GM21367 (cell line): ENCODE results near the gene PDE4D.

Experiments used
- ATAC-seq: cut with Tn5 transposase; IDR thresholded peaks from one replicate; pipeline ENCODE4 v1.9.1; 2021; ENCODE audit not compliant: unreplicated experiment

PDE4D gene

DNA sequence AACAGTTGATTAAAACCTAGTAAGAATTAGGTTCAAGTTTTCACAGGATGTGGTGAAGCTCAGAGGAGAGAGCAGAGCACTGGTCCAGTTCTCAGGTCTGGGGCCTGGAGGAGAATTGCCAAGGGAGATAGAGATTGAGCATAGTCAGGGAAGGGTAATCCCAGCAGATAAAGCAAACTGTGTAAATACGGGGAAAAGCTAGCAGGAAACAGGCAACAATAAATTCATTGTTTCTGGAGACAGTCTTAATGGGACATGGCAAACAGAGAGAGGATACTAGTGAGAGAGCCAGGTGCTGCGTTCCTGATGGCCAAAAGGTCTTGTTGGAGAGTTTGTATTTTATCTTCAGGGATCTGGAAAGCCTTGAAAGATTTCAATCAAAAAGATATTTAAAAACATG lies 333.0 kb downstream of the PDE4D start:
- no peak for ATAC-seq

DNA sequence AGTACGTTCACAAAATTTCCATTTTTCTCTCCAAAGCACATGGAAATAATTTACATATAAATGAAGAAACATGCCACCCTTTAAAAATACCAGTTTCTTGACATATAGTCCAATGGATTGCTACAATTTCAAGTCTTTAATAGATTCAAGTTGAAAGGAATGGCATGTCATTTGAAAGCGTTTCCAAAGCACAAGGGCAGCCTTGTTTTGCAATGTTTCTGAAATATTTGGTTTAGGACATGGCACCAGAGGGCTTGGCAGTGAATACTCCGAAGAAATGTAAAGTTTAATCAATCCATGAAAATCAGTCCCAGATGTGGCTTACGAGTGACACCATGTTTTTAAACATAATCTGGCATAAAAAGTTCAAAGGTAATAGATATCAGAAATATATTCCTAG lies 333.7 kb downstream of the PDE4D start:
- ATAC-seq = no peak

DNA sequence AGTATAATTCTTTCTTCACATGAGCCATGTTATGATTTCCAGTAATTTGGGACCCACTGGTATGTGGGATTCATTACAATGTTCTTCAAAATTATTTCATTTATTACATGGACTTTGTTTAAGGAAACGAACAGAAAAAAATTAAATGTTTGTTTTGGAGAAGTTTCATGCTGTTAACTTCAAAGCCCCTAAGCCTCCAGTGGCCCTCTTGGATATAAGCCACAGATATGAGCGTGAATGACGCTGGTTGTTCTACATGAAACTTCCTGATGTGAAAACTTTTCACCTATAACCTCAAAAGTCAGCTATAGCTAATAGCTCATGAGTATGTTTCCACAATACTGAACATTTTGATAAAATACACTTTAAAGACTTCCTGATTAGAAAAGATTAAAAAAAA lies 334.2 kb downstream of the PDE4D start:
- no peak for ATAC-seq

DNA sequence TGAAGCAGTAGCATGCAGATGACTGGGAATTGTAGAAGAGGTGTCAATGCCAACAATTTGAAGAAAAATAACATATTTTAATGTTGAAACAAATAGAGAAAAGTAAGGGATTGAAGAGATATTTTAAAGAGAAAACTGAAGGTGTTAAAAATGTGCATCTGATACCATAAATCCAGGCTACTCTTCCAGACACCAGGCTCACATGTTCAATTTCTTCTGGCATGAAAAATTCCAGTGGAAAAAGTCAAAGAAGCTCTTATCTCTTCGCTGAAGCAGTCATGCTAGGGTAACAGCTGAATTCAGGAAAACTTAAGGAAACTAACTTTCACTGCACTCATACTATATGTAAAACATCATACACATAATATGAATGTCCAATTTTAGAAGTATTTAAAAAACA lies 335.0 kb downstream of the PDE4D start:
- no peak for ATAC-seq

DNA sequence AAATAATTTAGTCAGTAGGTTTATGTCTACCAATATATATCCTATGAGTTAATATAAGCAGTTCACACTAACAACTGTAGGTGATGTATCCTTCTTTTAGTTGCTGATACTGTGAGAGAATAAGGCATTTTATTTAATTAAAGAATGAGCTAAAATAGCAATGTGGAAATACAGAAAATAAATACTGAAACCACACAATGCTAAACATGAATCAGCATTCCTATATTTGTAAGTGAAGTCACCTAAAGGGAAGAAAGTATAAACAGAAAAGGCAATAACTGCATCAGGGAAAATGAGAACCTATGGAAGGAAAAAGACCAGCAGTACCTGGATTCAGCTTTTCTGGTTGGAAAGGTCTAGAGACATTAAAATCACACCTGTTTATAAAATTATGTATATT lies 336.0 kb downstream of the PDE4D start:
- no peak for ATAC-seq

DNA sequence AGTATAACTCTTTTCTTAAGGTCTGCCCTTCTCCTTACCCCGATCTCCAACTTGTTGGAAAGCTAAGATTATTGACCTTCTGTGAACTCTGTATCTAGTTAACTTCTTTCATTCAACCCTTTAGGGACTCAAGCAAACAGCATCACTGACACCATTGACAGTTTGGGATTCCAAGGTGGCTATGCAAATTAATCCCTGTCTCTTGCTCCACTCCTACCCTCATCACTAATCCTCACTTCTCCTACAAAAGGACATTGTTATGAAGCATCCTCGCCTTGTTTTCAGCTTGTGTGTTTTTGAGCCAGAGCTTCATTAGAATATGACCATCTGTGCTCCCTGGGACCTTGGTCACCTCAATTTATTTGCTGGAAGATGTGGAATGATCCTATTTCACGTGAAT lies 337.9 kb downstream of the PDE4D start:
- ATAC-seq = no peak

DNA sequence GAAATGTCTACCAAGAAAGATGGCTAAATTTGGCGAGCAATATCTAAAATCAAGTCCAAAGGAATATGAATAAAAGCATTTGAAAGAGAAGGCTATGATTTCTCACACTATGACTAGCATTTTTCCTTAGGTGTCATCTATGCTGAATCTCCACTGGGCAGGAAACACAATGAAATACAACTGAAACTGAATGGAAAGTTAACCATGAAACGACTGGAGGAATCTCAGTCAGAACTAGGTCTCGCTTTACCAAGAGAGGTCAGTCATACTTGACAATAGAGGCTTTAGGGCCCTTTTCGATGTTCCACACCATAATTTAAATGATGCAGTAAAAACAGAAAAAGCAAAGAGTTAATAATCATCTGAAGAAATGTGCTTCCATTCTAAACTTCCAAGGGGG lies 339.0 kb downstream of the PDE4D start:
- ATAC-seq = no peak

DNA sequence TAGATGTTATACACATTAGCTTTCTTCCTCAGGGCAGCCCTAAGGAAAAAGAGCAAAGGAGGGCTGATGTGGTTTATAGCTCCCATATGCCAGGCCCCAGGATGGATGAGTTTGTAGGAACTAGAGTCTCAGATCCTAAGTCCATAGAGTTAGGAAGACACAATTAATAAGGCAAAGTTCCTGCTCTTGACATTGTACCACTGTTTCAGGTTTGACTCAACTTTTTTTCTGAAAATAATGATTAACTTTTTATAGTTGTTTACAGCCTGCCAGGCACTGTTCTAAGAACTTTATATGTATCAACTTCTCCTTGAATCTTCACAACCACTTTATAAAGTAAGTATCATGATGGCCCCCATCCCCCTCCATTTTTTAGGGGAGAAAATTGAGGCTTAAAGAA lies 339.5 kb downstream of the PDE4D start:
- no peak for ATAC-seq

DNA sequence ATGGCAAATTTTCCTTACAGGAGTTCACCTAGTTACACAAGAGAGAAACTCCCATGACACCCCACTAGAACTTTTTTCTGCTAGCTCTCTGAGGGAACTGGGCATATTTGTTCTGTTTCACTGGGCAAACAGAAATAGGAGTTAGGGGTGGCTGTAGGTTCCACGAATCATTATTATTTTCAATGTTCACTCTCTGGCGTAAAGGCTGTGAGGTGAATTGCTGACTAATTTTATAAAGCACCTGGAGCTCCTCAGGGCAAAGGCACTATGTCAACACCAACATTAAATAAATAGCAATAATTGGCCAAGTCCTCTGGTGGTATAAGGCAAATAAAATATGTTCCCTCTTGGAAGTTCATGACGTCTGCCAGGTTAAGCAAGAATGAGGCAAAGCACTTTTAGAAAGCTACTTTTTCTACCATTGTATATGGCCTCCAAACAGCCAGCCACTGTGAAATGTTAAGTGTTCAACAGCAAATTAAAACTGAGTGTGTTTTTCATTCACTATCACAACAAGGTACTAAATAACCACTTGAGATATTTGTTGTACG lies 344.6 kb downstream of the PDE4D start:
- no peak for ATAC-seq

DNA sequence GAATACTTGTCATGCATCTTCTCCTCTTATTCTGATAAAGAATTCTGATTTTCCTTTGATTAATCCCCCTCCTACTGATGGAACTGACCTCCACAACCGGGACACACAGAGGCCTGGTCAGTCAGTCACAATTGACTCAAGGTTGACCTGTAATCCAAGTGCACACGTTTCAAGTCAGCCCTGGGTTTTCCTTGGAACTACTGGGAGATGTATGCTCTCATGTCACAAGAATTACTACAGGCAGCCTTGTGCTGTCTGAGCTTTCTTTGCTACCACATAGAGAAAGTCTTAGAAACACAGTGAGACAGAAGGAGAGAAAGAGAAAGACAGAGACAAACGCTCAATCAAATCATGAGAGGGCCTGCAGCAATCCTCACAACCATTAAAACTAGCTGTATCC lies 345.8 kb downstream of the PDE4D start:
- no peak for ATAC-seq

DNA sequence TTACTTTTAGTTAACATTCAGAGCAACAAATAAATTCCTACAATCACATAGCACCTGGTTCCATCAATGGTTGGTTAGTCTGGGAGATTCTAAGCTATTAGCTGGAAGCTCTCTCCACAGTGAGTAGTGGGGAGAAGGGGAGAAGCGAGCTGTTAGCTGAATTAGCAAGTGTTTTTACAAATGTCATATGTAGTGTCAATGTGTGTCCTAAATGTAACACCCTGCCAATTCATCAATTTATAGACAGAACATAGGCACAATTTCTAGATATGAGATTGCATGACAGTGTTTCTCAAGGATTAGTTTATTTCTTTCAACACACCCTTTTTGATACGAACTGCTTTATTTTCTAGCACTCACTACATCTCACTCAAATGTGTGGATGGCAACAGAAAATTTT lies 349.0 kb downstream of the PDE4D start:
- ATAC-seq = no peak

DNA sequence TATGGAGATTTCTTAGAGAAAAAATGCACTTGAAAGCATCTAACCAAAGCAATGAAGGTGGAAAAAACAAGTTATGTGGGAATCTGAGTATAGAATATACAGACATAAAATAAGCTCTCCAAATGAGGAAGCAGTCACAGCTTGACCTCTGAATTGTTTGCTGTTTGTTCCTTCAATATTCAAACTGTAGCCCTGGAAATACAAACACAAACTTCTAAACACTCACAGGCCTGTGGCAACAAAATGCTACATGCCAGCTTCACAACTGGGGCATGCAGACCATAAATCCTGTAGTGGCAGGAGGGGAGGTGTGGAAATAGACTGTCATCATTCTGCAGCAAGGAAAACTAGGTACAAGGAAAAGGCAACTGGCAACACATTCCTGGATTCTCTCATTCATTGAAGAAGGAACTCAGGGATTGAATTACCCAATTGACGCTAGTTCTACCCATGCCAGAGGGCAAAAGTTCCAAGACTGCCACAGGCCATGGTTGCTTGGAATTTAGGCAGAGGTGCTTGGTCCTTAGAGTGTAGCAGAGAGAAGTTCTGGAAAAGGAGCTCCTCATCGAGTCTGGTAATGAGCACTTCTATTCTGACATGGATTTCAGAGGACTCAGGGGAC lies 349.6 kb downstream of the PDE4D start:
- no peak for ATAC-seq

DNA sequence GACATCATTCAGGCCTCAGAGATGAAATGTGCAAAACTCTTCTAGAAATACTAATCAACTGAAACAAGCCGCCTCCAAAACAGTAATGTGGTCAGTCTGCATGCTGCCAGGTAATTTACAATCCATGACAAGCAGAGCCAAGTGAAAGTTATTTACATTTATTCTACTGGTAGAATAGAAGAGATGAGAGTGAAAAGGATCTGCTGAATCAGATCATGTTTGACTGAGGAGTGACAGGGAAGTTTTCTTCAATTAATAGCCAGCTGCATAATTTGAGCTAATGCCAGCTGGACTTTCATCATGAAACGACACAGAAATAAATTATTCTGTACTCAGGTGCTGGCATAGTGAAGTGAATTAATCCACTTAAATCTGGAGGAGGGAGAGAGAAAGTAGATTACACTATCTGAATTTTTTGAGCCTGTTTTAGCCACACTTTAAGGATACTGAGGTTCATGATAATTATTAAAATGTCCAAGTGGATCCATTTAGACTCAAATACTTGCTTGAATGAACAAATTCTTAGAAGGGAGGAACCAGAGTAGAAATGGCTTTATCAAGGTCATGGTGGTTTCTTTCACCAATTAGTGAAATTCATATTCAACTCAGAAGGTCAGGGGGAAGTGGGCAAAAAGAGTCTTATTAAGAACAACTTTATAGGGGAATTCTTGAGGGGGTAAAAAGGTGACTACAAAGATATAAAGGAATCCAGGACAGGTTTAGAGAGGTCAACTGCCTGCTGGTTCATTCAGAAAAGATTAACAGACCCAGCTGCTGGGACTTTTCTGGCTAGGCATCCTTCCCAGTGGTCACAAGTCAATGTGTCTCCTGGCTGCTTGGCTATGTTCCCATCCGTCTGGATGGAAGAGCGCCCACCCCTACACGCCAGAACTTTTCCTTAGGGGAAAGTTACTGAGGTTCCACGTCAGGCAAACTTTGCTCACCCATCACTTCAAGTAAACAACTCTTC lies 350.4 kb downstream of the PDE4D start:
- no peak for ATAC-seq

DNA sequence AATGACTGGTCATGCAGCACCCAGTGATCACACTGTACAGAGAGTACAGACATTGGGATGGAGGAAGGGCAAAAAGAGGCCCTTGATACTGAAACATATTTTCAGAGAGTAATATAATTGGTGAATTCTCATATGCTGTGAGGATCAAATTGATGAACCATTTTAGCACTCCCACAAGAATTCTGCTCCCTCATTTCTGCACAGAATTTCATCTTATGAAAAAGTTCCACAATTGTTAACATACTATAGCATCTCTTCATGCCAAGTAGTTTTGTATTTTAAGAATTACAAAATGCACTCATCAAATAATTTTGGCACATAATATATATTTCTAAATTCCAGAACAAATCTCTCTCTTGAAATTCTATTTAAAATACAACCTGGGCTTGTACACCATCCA lies 351.2 kb downstream of the PDE4D start:
- no peak for ATAC-seq

DNA sequence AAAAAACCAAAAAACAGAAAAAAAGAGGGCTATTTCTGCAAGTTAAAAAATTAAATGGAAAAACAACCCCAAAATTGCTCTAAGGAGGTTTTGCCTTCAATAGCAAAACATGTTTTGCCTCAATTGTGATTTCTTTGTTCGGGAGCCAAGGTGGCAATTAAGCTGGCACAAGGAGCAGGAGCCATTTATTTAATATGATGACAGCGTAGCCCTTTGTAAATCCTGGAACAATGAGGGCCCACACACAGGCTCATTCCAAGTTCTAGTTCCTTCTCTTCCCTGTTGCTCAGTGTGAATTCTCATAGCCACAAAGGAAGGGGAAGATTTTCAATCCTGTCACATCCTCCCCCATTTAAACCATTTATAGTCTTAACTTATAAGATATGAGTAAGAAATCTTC lies 353.2 kb downstream of the PDE4D start:
- ATAC-seq = no peak

DNA sequence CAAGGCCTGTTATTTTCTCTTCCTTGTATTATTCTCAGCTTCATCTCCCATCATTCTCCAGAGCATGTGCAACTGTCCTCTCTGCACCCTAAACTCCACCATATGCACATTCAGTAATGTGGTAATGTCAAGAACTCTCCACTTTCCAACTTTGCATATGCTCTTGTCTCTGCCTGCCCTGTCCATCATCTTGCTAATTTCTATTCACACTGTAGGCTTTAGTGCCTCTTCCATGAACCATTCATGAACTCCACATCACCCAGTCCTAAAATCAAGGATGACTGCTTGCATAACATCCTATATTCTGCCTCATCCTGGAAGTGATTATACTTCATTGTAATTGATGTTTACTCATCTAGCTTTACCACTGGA lies 354.8 kb downstream of the PDE4D start:
- no peak for ATAC-seq

DNA sequence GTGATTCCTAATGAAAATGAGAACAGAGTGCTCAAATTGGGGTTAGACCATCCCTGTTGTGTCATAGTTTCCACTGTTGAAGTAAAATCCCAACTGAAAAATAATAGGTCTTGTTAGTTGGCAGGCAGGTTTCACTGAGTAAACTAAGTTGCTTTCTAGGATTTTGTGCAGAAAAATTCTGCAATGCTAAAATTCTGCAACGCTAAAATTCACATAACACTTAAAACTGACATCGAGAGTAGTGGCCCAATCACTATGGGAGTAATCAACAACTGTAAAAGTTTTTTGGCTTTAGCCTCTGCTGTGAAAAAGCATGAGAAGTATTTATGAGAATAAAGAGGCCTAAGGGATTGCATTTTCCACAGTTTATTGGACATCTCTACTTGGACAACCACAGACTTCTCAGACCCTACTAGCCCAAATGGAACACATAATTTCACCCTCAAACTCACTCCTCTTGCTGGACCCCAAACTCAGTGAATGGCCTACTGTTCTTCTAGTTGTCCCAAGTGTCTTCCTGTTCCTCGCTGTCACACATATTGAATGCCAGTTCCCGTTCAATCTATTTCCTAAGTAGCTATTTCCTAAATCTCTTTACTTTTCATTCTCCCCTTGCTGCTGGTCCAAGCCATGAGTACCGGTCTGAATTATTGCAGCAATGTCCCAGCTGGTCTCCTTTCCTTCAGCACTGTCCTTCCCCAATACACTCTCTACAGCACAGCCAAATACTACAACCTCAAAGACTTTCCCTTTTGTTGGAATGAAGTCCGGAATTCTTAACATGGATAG lies 355.4 kb downstream of the PDE4D start:
- ATAC-seq = no peak

DNA sequence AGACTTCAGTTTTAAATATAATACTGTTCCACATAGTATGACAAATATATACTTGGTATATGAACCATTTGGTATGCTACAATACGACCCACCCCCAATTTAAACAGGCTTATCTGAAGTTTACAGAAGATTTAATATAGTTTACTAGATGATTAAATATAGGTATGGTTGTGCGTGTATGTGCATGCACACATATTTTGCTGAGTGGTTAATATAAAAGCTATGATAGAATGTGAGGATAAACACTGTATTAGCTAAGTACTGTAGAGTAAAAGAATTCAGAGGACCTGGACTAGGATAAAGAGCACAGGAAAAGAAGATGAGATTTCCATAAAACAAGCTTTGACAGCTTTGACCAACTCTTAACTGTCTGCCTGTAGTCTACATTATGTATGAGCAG lies 356.7 kb downstream of the PDE4D start:
- no peak for ATAC-seq

DNA sequence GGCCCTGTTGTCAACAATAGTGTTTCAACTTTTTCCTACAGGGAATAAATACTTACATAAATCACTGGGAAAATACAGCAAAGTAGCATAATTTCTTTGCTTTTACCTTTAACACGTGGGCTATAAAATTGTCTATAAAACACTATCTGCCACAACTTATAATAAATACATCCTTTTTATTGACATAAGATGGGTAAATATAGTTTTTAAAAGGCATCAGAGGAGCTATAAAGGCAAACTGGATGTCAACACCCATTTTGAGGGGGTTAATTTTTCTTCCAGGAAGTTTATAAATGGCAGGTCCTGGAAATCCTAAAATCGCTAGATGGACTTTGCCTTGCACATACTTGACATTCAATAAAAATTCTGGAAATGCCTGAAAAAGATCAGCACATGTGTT lies 358.0 kb downstream of the PDE4D start:
- no peak for ATAC-seq

DNA sequence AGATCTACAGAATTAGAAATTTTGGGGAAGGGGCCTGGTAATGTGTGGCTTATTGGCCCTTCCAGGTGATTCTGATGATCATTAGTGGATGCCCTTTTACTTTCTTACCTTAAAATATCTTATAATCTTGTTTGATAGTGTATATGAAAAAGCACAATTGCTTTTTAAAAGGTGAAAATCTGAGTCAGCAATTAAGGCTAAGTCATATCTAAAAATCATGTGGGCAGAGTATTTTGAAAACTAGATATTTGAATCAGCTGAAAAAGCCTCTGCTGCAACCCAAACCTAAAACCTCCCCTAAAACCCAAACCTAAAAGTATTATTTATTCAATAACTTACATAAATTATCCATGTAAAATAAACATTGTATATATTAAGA lies 359.8 kb downstream of the PDE4D start:
- ATAC-seq = no peak

DNA sequence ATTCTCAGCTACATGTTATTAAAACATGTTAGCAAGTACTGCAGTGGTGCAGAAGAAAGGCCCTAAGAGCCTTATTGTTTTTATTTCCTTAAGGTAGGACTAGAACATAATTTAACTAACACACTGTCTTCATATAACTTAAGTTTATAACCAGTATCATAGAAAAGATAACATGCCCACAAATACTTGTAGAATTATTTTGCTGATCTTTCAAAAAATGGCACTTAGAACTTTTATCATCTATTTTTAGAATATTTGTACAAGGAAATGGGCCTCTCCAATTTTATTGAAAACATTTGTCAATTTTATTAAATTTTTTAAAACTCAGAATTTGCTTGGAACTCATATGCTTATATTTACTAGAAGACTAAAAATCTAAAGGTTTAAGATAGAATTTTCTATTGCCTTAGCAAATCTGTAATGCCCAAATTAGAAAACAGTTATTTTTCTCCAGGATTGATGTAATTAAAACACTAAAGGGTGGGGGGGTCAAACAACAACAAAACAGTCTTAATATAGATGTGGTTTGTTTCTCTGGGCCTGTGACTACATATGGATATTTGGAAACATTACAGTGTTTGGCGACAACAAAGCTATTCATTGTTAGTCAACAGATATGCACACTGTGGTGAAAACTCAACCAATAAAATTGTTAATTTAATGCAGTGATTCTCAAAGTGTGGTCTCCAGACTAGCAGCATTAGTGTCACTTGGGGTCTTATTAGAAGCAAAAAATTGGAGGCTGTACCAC lies 360.4 kb downstream of the PDE4D start:
- no peak for ATAC-seq
